Neural cell (in vitro differentiated cells): ENCODE results near the gene UBASH3A. TPM values are rescaled to one million over a fixed set of nuclear protein-coding genes. Genes with fewer than 3 reads are reported as not detected.

Experiments
- H2AFZ ChIP-seq: fragments of 200-600, 300-800 bp; sonication (generic), shearing (Covaris generic); 2 replicates; pipeline ENCODE4 v1.6.0; 2014; ENCODE audit warnings: low read depth, mild to moderate bottlenecking, antibody characterized with exemption, low read length, moderate library complexity
- H3F3A ChIP-seq: fragments of 200-600 bp; shearing (Covaris generic); 2 replicates; pipeline ENCODE4 v1.6.1; 2016; ENCODE audit warnings: mild to moderate bottlenecking, moderate library complexity, mixed read lengths, antibody characterized with exemption, low read length; ENCODE audit not compliant: insufficient read depth, poor library complexity, severe bottlenecking
- H3K27ac ChIP-seq: fragments of 200-600, 300-800 bp; sonication (generic), shearing (Covaris generic); 2 replicates; pipeline ENCODE4 v1.5.1; 2014; ENCODE audit warnings: mild to moderate bottlenecking, low read length, moderate library complexity
- H3K27me3 ChIP-seq: fragments of 300-800, 200-600 bp; sonication (generic), shearing (Covaris generic); 2 replicates; pipeline ENCODE4 v1.6.0; 2014; ENCODE audit warnings: mild to moderate bottlenecking, low read depth, low read length, moderate library complexity; ENCODE audit not compliant: insufficient read depth
- H3K36me3 ChIP-seq: fragments of 300-800, 200-600 bp; sonication (generic), shearing (Covaris generic); 2 replicates; pipeline ENCODE4 v1.5.1; 2014; ENCODE audit warnings: mild to moderate bottlenecking, antibody characterized with exemption, low read length, moderate library complexity; ENCODE audit not compliant: insufficient read depth
- H3K4me2 ChIP-seq: fragments of 300-800, 200-600 bp; sonication (generic), shearing (Covaris generic); 2 replicates; pipeline ENCODE4 v1.6.0; 2014; ENCODE audit warnings: mild to moderate bottlenecking, low read length
- H3K4me3 ChIP-seq: fragments of 300-800, 200-600 bp; sonication (generic), shearing (Covaris generic); 2 replicates; pipeline ENCODE4 v1.5.1; 2014; ENCODE audit warnings: mild to moderate bottlenecking, low read length, moderate library complexity
- H3K79me2 ChIP-seq: fragments of 200-600 bp; shearing (Covaris generic); replicated peaks from 2 replicates; pipeline ENCODE4 v1.6.0; 2014; ENCODE audit warnings: mild to moderate bottlenecking, low read length, moderate library complexity; ENCODE audit not compliant: insufficient read depth
- H3K9ac ChIP-seq: fragments of 300-800, 200-600 bp; sonication (generic), shearing (Covaris generic); 2 replicates; pipeline ENCODE4 v1.6.1; 2016; ENCODE audit warnings: mild to moderate bottlenecking, low read length, mixed read lengths
- H3K9me2 ChIP-seq: fragments of 200-600 bp; shearing (Covaris generic); 2 replicates; pipeline ENCODE4 v1.6.1; 2016; ENCODE audit warnings: mild to moderate bottlenecking, low read length, mixed read lengths; ENCODE audit not compliant: insufficient read depth
- H3K9me3 ChIP-seq: fragments of 200-600, 300-800 bp; sonication (generic), shearing (Covaris generic); 2 replicates; pipeline ENCODE4 v1.6.1; 2016; ENCODE audit warnings: mild to moderate bottlenecking, mixed run types, low read length, moderate library complexity, mixed read lengths
- H4K20me1 ChIP-seq: fragments of 200-600 bp; shearing (Covaris generic); 2 replicates; pipeline ENCODE4 v1.6.1; 2016; ENCODE audit warnings: mild to moderate bottlenecking, mixed run types; ENCODE audit not compliant: insufficient read depth
- CTCF ChIP-seq: fragments of 450-650 bp; IDR thresholded peaks from 2 replicates; pipeline ENCODE4 v1.5.1; 2014; ENCODE audit warnings: antibody characterized with exemption, mild to moderate bottlenecking, moderate library complexity; ENCODE audit not compliant: poor library complexity, severe bottlenecking
- EP300 ChIP-seq: fragments of 450-650 bp; conservative IDR thresholded peaks from 2 replicates; pipeline ENCODE4 v1.6.1; 2014; ENCODE audit warnings: antibody characterized with exemption, mild to moderate bottlenecking, moderate library complexity; ENCODE audit not compliant: poor library complexity, severe bottlenecking
- EZH2 ChIP-seq: fragments of 200-600, 300-800 bp; shearing (Covaris generic), sonication (generic); IDR thresholded peaks from 2 replicates; pipeline ENCODE4 v1.6.1; 2014; ENCODE audit warnings: antibody characterized with exemption, low read length, borderline replicate concordance, mild to moderate bottlenecking; ENCODE audit not compliant: insufficient read depth, poor library complexity, severe bottlenecking
- MXI1 ChIP-seq: fragments of 450-650 bp; conservative IDR thresholded peaks from 2 replicates; pipeline ENCODE4 v1.6.1; 2014; ENCODE audit warnings: antibody characterized with exemption, mild to moderate bottlenecking; ENCODE audit not compliant: poor library complexity, severe bottlenecking
- POLR2AphosphoS5 ChIP-seq: IDR thresholded peaks from 2 replicates; pipeline ENCODE4 v1.6.1; 2012
- RAD21 ChIP-seq: fragments of 450-650 bp; conservative IDR thresholded peaks from 2 replicates; pipeline ENCODE4 v1.6.1; 2014; ENCODE audit warnings: antibody characterized with exemption, mild to moderate bottlenecking, moderate library complexity
- REST ChIP-seq: IDR thresholded peaks from 2 replicates; pipeline ENCODE4 v1.6.1; 2012; ENCODE audit warnings: borderline replicate concordance
- SMC3 ChIP-seq: fragments of 450-650 bp; conservative IDR thresholded peaks from 2 replicates; pipeline ENCODE4 v1.6.1; 2014; ENCODE audit warnings: antibody characterized with exemption, mild to moderate bottlenecking, moderate library complexity; ENCODE audit not compliant: poor library complexity
- TAF1 ChIP-seq: IDR thresholded peaks from 2 replicates; pipeline ENCODE4 v1.6.1; 2012; ENCODE audit warnings: low read depth
- polyA plus RNA-seq: library from polyadenylated mRNA; depleted of rRNA; stranded (reverse); fragments of >200 nt; gene quantifications from 2 replicates; pipeline ENCODE4 v1.2.3, GENCODE V29; 2014

The UBASH3A gene
- polyA plus RNA-seq, 1 donor from 2014 or later, result not detected

GRCh38 chr21:42367367-42368165 is 36.1 kb upstream of the UBASH3A start:
- no peak overlapping the region for H2AFZ ChIP-seq
- H3K27me3 ChIP-seq, result no peaks in the 10 kb centered on the region
- H3K9ac ChIP-seq, result no peak overlapping the region
- H3K4me3 ChIP-seq, result no peak overlapping the region
- no peaks in the 10 kb centered on the region for H3K9me3 ChIP-seq
- H3K27ac ChIP-seq, result no peak overlapping the region
- TF ChIP-seq SMC3 (no peak), TAF1 (no peak), REST (no peak)
- no peaks in the 10 kb centered on the region for H3K9me2 ChIP-seq
- H3K36me3 ChIP-seq, result no peaks in the 10 kb centered on the region
- no peaks in the 10 kb centered on the region for H3K79me2 ChIP-seq
- no peaks in the 10 kb centered on the region for H3F3A ChIP-seq
- no peak overlapping the region for H3K4me2 ChIP-seq
- H4K20me1 ChIP-seq, result no peaks in the 10 kb centered on the region

GRCh38 chr21:42369821-42370220 is 33.9 kb upstream of the UBASH3A start:
- no peak overlapping the region for H3K27ac ChIP-seq
- no peaks in the 10 kb centered on the region for H3K36me3 ChIP-seq
- H3K9me2 ChIP-seq, result no peaks in the 10 kb centered on the region
- H2AFZ ChIP-seq, result no peak overlapping the region
- H3K9me3 ChIP-seq, result no peaks in the 10 kb centered on the region
- TF ChIP-seq EP300, result no peak
- TF ChIP-seq POLR2AphosphoS5, result no peak
- TF ChIP-seq SMC3, result no peak
- no peak for TF ChIP-seq RAD21
- TF ChIP-seq MXI1, result no peak
- TF ChIP-seq REST, result no peak
- no peak for TF ChIP-seq TAF1
- TF ChIP-seq EZH2, result no peak
- TF ChIP-seq CTCF, result no peak
- H4K20me1 ChIP-seq, result no peaks in the 10 kb centered on the region
- no peaks in the 10 kb centered on the region for H3K27me3 ChIP-seq
- H3K4me2 ChIP-seq, result no peak overlapping the region
- no peak overlapping the region for H3K4me3 ChIP-seq
- no peaks in the 10 kb centered on the region for H3K79me2 ChIP-seq
- no peaks in the 10 kb centered on the region for H3F3A ChIP-seq
- H3K9ac ChIP-seq, result no peak overlapping the region
